Measurements from ENCODE around the gene VWC2L. TPM values are rescaled to one million over a fixed set of nuclear protein-coding genes. Genes with fewer than 3 reads are reported as not detected.

Gene VWC2L
- polyA plus RNA-seq, 2 of the 4 experiments (the other 2 are of a cell fraction) = not detected

DNA sequence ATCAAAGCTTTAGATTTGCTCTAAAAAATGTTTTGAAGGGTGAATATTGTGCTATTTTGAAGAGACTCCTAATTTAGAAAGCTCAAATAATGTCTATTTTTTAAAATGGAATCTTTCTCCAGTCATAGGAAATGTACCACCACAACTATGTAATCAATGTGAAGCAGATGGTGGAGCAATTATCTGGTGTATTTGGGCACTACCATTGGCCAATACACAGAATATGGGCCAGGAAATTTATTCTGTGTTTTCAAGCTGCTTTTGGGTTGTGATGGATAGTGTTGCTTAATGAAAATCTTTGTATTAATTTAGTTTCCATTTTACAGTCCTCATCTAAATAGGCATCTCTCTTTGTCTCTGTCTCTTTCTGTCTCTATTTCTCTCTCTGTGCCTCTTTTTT is 17.1 kb upstream of the VWC2L start:
- Histone ChIP-seq H3K4me1 (no peaks in the 10 kb centered on the region), H3K27ac (no peak overlapping the region), H3K4me2 (no peak overlapping the region), H3K9me3 (no peaks in the 10 kb centered on the region), H3K4me3 (no peak overlapping the region)
- TF ChIP-seq HOXA7 (CRISPR knock-in tag; IDR thresholded peaks at IDR 0.05) (no peak), CEBPB (IDR thresholded peaks at IDR 0.05) (no peak), CHD2 (IDR thresholded peaks at IDR 0.05; ENCODE audit: low read length, partially characterized antibody) (no peak), HEYL (CRISPR knock-in tag; IDR thresholded peaks at IDR 0.05) (no peak), NR3C1 (IDR thresholded peaks at IDR 0.05) (no peak), FOSL2 (IDR thresholded peaks at IDR 0.05) (no peak), FOSL2 (CRISPR knock-in tag; IDR thresholded peaks at IDR 0.05) (no peak), ESRRA (IDR thresholded peaks at IDR 0.05; ENCODE audit: borderline replicate concordance, low read length) (no peak), RNF2 (IDR thresholded peaks at IDR 0.05; ENCODE audit: borderline replicate concordance, low read depth) (no peak), RCOR1 (IDR thresholded peaks at IDR 0.05; ENCODE audit: low read depth, low read length) (no peak), NPAS2 (CRISPR knock-in tag; IDR thresholded peaks at IDR 0.05; ENCODE audit: borderline replicate concordance) (no peak), POLR2A (IDR thresholded peaks at IDR 0.05; ENCODE audit: low read length) (no peak), TP53 (CRISPR knock-in tag; IDR thresholded peaks at IDR 0.05) (no peak), FOXS1 (CRISPR knock-in tag; IDR thresholded peaks at IDR 0.05) (no peak), HOXB13 (CRISPR knock-in tag; IDR thresholded peaks at IDR 0.05; ENCODE audit: low read depth) (no peak)
- TF ChIP-seq, protein P1, sequence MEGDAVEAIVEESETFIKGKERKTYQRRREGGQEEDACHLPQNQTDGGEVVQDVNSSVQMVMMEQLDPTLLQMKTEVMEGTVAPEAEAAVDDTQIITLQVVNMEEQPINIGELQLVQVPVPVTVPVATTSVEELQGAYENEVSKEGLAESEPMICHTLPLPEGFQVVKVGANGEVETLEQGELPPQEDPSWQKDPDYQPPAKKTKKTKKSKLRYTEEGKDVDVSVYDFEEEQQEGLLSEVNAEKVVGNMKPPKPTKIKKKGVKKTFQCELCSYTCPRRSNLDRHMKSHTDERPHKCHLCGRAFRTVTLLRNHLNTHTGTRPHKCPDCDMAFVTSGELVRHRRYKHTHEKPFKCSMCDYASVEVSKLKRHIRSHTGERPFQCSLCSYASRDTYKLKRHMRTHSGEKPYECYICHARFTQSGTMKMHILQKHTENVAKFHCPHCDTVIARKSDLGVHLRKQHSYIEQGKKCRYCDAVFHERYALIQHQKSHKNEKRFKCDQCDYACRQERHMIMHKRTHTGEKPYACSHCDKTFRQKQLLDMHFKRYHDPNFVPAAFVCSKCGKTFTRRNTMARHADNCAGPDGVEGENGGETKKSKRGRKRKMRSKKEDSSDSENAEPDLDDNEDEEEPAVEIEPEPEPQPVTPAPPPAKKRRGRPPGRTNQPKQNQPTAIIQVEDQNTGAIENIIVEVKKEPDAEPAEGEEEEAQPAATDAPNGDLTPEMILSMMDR (IDR thresholded peaks at IDR 0.05) = no peak
- TF ChIP-seq, protein P2, sequence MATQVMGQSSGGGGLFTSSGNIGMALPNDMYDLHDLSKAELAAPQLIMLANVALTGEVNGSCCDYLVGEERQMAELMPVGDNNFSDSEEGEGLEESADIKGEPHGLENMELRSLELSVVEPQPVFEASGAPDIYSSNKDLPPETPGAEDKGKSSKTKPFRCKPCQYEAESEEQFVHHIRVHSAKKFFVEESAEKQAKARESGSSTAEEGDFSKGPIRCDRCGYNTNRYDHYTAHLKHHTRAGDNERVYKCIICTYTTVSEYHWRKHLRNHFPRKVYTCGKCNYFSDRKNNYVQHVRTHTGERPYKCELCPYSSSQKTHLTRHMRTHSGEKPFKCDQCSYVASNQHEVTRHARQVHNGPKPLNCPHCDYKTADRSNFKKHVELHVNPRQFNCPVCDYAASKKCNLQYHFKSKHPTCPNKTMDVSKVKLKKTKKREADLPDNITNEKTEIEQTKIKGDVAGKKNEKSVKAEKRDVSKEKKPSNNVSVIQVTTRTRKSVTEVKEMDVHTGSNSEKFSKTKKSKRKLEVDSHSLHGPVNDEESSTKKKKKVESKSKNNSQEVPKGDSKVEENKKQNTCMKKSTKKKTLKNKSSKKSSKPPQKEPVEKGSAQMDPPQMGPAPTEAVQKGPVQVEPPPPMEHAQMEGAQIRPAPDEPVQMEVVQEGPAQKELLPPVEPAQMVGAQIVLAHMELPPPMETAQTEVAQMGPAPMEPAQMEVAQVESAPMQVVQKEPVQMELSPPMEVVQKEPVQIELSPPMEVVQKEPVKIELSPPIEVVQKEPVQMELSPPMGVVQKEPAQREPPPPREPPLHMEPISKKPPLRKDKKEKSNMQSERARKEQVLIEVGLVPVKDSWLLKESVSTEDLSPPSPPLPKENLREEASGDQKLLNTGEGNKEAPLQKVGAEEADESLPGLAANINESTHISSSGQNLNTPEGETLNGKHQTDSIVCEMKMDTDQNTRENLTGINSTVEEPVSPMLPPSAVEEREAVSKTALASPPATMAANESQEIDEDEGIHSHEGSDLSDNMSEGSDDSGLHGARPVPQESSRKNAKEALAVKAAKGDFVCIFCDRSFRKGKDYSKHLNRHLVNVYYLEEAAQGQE (IDR thresholded peaks at IDR 0.05) = no peak
- TF ChIP-seq, protein P3, sequence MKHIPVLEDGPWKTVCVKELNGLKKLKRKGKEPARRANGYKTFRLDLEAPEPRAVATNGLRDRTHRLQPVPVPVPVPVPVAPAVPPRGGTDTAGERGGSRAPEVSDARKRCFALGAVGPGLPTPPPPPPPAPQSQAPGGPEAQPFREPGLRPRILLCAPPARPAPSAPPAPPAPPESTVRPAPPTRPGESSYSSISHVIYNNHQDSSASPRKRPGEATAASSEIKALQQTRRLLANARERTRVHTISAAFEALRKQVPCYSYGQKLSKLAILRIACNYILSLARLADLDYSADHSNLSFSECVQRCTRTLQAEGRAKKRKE (CRISPR knock-in tag; IDR thresholded peaks at IDR 0.05; ENCODE audit: low read depth) = no peak
- TF ChIP-seq, protein P4, sequence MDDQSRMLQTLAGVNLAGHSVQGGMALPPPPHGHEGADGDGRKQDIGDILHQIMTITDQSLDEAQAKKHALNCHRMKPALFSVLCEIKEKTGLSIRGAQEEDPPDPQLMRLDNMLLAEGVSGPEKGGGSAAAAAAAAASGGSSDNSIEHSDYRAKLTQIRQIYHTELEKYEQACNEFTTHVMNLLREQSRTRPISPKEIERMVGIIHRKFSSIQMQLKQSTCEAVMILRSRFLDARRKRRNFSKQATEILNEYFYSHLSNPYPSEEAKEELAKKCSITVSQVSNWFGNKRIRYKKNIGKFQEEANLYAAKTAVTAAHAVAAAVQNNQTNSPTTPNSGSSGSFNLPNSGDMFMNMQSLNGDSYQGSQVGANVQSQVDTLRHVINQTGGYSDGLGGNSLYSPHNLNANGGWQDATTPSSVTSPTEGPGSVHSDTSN (IDR thresholded peaks at IDR 0.05) = no peak
- TF ChIP-seq, protein P5, sequence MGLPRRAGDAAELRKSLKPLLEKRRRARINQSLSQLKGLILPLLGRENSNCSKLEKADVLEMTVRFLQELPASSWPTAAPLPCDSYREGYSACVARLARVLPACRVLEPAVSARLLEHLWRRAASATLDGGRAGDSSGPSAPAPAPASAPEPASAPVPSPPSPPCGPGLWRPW (IDR thresholded peaks at IDR 0.05) = no peak
- DNase-seq (ENCODE audit: low read depth in 1 of 2, low spot score in 1 of 2) = no peak
- ChIA-PET CTCF (no interaction called here), POLR2A (no interaction called here)
- FAIRE-seq = no peak
- no peak for ATAC-seq

DNA sequence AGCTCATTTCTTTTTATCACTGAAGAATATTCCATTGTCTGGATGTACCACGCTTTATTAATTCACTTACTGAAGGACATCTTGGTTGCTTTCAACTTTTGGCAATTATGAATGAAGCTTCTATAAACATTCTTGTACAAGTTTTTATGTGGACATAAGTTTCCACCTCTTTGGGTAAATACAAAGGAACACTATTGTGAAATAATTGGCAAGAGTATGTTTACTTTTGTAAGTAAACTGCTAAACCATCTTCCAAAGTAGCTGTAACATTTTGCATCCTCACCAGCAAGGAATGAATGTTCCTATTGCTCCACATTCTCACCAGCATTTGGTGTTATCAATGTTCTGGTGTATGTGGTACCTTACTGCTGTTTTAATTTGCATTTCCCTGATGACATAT is 15.8 kb upstream of the VWC2L start:
- 0% methylated on average over 1 of the region's 1 CpG for WGBS (ENCODE audit: missing lambda C conversion rate)
- Histone ChIP-seq H3K27ac (no peak overlapping the region), H3K4me1 (no peaks in the 10 kb centered on the region), H3K4me2 (no peak overlapping the region; the same call in 2 of the 3 replicates), H3K4me3 (no peak overlapping the region), H3K9me3 (no peaks in the 10 kb centered on the region)
- ATAC-seq (no peak), FAIRE-seq (no peak), DNase-seq (ENCODE audit: low read depth in 1 of 2, low spot score in 1 of 2) (peak in 1 of 2 experiments; percentile 6)
- ChIA-PET CTCF (no interaction called here), POLR2A (no interaction called here)
- TF ChIP-seq CEBPB (IDR thresholded peaks at IDR 0.05) = peak in 1 of 2 experiments; percentile 14; a peak in 1 of 4 replicates
- no peak for TF ChIP-seq FOSB (CRISPR knock-in tag; IDR thresholded peaks at IDR 0.05)
- TF ChIP-seq EP300 (IDR thresholded peaks at IDR 0.05) = no peak
